ENCODE results near the gene PGM2. TPM values are rescaled to one million over a fixed set of nuclear protein-coding genes. Genes with fewer than 3 reads are reported as not detected.
A peak's percentile ranks its signal among the peaks of the same experiment; 100 is the strongest.

PGM2 gene
- total and polyA plus RNA-seq, 2 experiments from 2014 or later = 20.6 to 50.9 TPM

DNA sequence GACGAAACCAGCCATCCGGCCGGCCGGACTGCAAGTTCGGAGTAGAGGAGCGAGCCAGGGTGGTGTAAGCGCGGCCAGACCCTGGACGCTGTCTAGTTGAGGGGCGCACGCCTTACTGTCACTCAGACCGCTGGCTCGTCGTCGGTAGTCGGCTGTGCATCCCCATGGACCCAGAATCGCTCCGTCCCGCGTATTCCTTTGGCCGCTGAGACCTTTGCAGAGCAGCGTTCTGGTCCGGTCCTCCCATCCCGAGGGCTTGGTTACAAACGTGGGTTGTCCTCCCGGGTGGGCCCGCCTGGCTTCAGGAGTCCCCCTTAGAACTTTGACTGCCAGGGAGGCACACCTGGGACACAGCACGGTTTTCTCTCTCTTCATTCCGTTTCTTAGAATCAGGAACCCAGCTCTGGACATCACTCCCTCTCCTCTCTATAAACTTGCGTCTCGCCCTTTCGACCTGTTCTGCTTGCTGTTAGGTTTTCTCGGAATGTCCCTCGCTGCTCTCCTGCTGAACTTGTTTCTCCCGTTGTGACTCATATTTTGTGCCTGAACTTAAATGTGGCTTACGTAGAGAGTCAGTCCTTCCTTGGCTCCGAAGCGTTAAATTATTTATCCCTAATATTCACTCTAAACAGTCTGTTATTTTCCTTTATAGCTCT is 672 bp downstream of the PGM2 start:
- peak; percentile 8 to 48 for DNase-seq (ENCODE audit: low read depth in 1 of 2, low spot score in 1 of 2)

DNA sequence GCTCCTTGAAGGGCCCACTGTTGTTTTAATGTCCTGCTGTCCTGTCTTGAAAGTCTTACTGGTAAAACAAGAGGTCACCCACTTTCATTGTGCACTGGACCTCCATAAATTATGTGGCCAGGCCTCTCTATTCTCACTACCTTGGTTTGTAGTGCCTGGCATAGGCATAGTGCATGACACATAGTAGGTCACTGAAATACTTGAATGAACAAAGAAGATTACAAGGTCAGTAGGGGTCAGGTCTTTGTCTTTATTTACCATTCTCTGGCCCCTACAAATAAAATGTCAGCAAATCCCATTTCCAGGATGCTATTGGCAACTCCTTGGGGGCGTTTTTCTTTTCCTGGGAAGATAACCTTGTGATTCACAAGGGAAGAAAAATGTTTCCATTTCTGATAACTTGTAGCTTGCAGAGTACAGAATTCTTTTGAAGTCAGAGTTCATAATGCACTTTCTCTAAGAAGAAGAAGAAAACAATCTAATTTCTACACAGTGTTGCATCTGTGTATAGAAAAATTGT is 1.4 kb downstream of the PGM2 start:
- H3K27ac ChIP-seq = no peak overlapping the region
- H3K4me3 ChIP-seq = peak overlapping the region; percentile 63
- peaks cover 5% of the 10 kb centered on the region for H3K4me1 ChIP-seq (ENCODE audit: low read depth)
- TF ChIP-seq CTCF (IDR thresholded peaks at IDR 0.05; ENCODE audit: low read depth, low read length) = no peak
- no peaks in the 10 kb centered on the region for H3K9me3 ChIP-seq (ENCODE audit: low read depth)
- H3K36me3 ChIP-seq = peaks cover 4% of the 10 kb centered on the region
- no peaks in the 10 kb centered on the region for H3K27me3 ChIP-seq
- DNase-seq (ENCODE audit: low read depth in 1 of 2, low spot score in 1 of 2) = peak in 1 of 2 donors; percentile 8

More for the DNA sequence above, 672 bp downstream of the PGM2 start:
- Histone ChIP-seq H3K27me3 (no peaks in the 10 kb centered on the region), H3K9me3 (ENCODE audit: low read depth) (no peaks in the 10 kb centered on the region), H3K4me3 (peak overlapping the region; percentile 63), H3K4me1 (ENCODE audit: low read depth) (peaks cover 5% of the 10 kb centered on the region), H3K27ac (peak overlapping the region; percentile 36), H3K36me3 (peaks cover 4% of the 10 kb centered on the region)
- no peak for TF ChIP-seq CTCF (IDR thresholded peaks at IDR 0.05; ENCODE audit: low read depth, low read length)

DNA sequence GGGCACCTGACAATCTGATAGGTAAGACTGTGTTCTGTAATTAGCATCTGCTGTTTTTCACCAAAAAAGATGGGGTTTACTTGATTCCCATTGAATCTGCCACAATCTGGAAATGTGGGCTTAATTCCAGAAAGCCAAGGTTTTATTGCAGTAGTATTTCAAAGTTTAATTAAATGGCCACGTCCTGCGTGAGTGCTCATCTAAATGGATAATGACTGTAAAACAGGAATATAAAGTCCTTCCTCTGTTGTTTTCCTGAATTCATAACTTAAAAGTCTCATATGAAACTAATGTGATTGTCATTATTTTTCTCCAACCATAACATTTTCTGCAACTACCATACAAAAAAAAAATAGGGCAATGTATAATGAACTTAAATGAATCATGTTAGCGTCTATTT is 2.4 kb downstream of the PGM2 start:
- Histone ChIP-seq H3K36me3 (peaks cover 7% of the 10 kb centered on the region), H3K4me3 (no peak overlapping the region), H3K4me1 (ENCODE audit: low read depth) (peaks cover 5% of the 10 kb centered on the region), H3K9me3 (ENCODE audit: low read depth) (no peaks in the 10 kb centered on the region), H3K27me3 (no peaks in the 10 kb centered on the region), H3K27ac (no peak overlapping the region)
- DNase-seq (ENCODE audit: low read depth in 1 of 2, low spot score in 1 of 2) = no peak
- TF ChIP-seq CTCF (IDR thresholded peaks at IDR 0.05; ENCODE audit: low read depth, low read length) = no peak

- DNase-seq (ENCODE audit: low read depth in 1 of 2, low spot score in 1 of 2) = no peak
- no peak overlapping the region for H3K27ac ChIP-seq
- H3K27me3 ChIP-seq = no peaks in the 10 kb centered on the region
- H3K36me3 ChIP-seq = peaks cover 11% of the 10 kb centered on the region
- no peaks in the 10 kb centered on the region for H3K9me3 ChIP-seq (ENCODE audit: low read depth)
- no peak for TF ChIP-seq CTCF (IDR thresholded peaks at IDR 0.05; ENCODE audit: low read depth, low read length)
- no peak overlapping the region for H3K4me3 ChIP-seq
- H3K4me1 ChIP-seq (ENCODE audit: low read depth) = no peaks in the 10 kb centered on the region
Observed at GRCh38 chr4:37830640-37831039, 4.2 kb downstream of the PGM2 start.

DNA sequence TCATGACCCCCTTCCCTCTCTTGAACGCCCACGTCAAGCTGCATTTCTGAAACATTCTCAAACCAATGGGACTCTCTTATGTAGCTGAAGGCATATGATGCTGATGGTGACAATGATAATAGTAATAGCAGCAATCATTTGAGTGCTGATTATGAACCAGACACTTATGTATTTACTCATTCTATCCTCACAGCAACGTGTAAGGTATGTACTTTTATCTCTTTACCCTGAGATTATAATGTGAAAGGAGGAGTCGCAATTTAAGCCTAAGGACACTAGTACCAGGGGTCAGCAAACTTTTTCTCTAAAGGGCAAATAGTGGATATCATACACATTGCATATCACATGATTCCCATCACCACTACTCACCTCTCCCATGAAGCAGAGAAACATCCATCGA is 8.5 kb downstream of the PGM2 start:
- no peak for TF ChIP-seq CTCF (IDR thresholded peaks at IDR 0.05; ENCODE audit: low read depth, low read length)

More for the DNA sequence above, 8.5 kb downstream of the PGM2 start:
- Histone ChIP-seq H3K36me3 (peaks cover 24% of the 10 kb centered on the region), H3K9me3 (ENCODE audit: low read depth) (no peaks in the 10 kb centered on the region), H3K4me3 (no peak overlapping the region), H3K27me3 (no peaks in the 10 kb centered on the region), H3K27ac (no peak overlapping the region), H3K4me1 (ENCODE audit: low read depth) (no peaks in the 10 kb centered on the region)
- DNase-seq (ENCODE audit: low read depth in 1 of 2, low spot score in 1 of 2) = no peak

Measured in cardiac muscle cell (in vitro differentiated cells and primary cell).